GM19468 (cell line): Measurements from ENCODE around the gene MTX1.
"Not testable (repeated sequence)": the region's sequence is repeated elsewhere in the genome, so short reads cannot be mapped to it uniquely, and the experiment has no call there.

Source experiments
- ATAC-seq: cut with Tn5 transposase; IDR thresholded peaks from one replicate; pipeline ENCODE4 v1.9.1; 2021; ENCODE audit warnings: mild to moderate bottlenecking, moderate library complexity, moderate number of reproducible peaks; ENCODE audit not compliant: unreplicated experiment; ENCODE audit errors: extremely low read depth

The MTX1 gene

GRCh38 chr1:155232001-155232978 is 23.8 kb downstream of the MTX1 start:
- ATAC-seq, result not testable (repeated sequence)

GRCh38 chr1:155233502-155233901 is 25.0 kb downstream of the MTX1 start:
- not testable (repeated sequence) for ATAC-seq

- not testable (repeated sequence) for ATAC-seq
These were observed 26.9 kb downstream of the MTX1 start for GRCh38 chr1:155235375-155235774.

- ATAC-seq, result no peak
These were observed 28.0 kb downstream of the MTX1 start for GRCh38 chr1:155236451-155236850.

GRCh38 chr1:155241069-155241679 is 32.7 kb downstream of the MTX1 start:
- ATAC-seq, result no peak

GRCh38 chr1:155241841-155242264 is 33.4 kb downstream of the MTX1 start:
- ATAC-seq, result no peak

GRCh38 chr1:155242805-155243358 is 34.4 kb downstream of the MTX1 start:
- no peak for ATAC-seq

GRCh38 chr1:155244368-155245162 is 36.1 kb downstream of the MTX1 start:
- peak; percentile 55 for ATAC-seq

- no peak for ATAC-seq
These were observed 36.6 kb downstream of the MTX1 start for GRCh38 chr1:155245163-155245524.

GRCh38 chr1:155246796-155247195 is 38.3 kb downstream of the MTX1 start:
- not testable (repeated sequence) for ATAC-seq

GRCh38 chr1:155247667-155248553 is 39.4 kb downstream of the MTX1 start:
- no peak for ATAC-seq

- no peak for ATAC-seq
These were observed 41.7 kb downstream of the MTX1 start for GRCh38 chr1:155250246-155250632.

- ATAC-seq, result peak; percentile 65
These were observed 42.3 kb downstream of the MTX1 start for GRCh38 chr1:155250633-155251449.

GRCh38 chr1:155251566-155251965 is 43.1 kb downstream of the MTX1 start:
- ATAC-seq, result no peak

- no peak for ATAC-seq
These were observed 44.7 kb downstream of the MTX1 start for GRCh38 chr1:155253208-155253607.

- ATAC-seq, result no peak
These were observed 45.3 kb downstream of the MTX1 start for GRCh38 chr1:155253797-155254196.

GRCh38 chr1:155254228-155254713 is 45.8 kb downstream of the MTX1 start:
- ATAC-seq, result no peak

- ATAC-seq, result no peak
These were observed 46.3 kb downstream of the MTX1 start for GRCh38 chr1:155254714-155255242.
